ENCODE results near the gene AVPR2. TPM values are rescaled to one million over a fixed set of nuclear protein-coding genes. Genes with fewer than 3 reads are reported as not detected.

Gene AVPR2
- total RNA-seq, 1 experiment from 2014 or later, result not detected

GRCh38 chrX:153866302-153867019 lies 38.0 kb upstream of the AVPR2 start:
- no peaks in the 10 kb centered on the region for H3K79me2 ChIP-seq (ENCODE audit: insufficient read depth, low read length)

GRCh38 chrX:153867139-153867538 lies 37.3 kb upstream of the AVPR2 start:
- no peak overlapping the region for H3K9ac ChIP-seq (ENCODE audit: low read length)
- no peaks in the 10 kb centered on the region for H4K20me1 ChIP-seq (ENCODE audit: insufficient read depth)
- H3K4me2 ChIP-seq (ENCODE audit: low read length), result no peak overlapping the region
- ChIA-PET CTCF (no interaction called here), RAD21 (ENCODE audit: low non-redundant PET in 1 of 2, low total read pairs in 2 of 2, uncharacterized antibody in 2 of 2, unreplicated experiment in 2 of 2) (no interaction called here), POLR2A (no interaction called here)
- intact Hi-C loops (cut with micrococcal nuclease), result no loop called here
- H3K79me2 ChIP-seq (ENCODE audit: insufficient read depth, low read length), result no peaks in the 10 kb centered on the region
- no peak overlapping the region for H3K4me3 ChIP-seq (replicated peaks in 1 of 2; ENCODE audit: low read depth in 1 of 2, low read length in 2 of 2)
- H3K27me3 ChIP-seq (ENCODE audit: insufficient read depth, low read length), result no peaks in the 10 kb centered on the region
- no TSS peak for BruUV-seq (replicated peaks)
- H3K27ac ChIP-seq (ENCODE audit: low read depth, low read length), result no peak overlapping the region
- no peaks in the 10 kb centered on the region for H3K4me1 ChIP-seq (ENCODE audit: control insufficient read depth in 1 of 2, insufficient read depth in 2 of 2, low read length in 2 of 2)
- ATAC-seq (no peak), DNase-seq (ENCODE audit: low read depth, low spot score) (no peak)
- H3K9me2 ChIP-seq (ENCODE audit: insufficient read depth), result no peaks in the 10 kb centered on the region
- no peaks in the 10 kb centered on the region for H3K36me3 ChIP-seq (ENCODE audit: control insufficient read depth in 1 of 2, insufficient read depth in 2 of 2, low read length in 2 of 2)
- H2AFZ ChIP-seq (ENCODE audit: low read depth, low read length, poor library complexity, severe bottlenecking), result no peak overlapping the region
- TF ChIP-seq ATF3 (IDR thresholded peaks at IDR 0.05) (no peak), POLR2AphosphoS5 (IDR thresholded peaks at IDR 0.05; ENCODE audit: low read depth, low read length) (no peak), MAX (IDR thresholded peaks at IDR 0.05) (no peak), POLR2A (IDR thresholded peaks at IDR 0.05; ENCODE audit: borderline replicate concordance, extremely low read depth, insufficient read depth, insufficient read length) (no peak), EZH2phosphoT487 (IDR thresholded peaks at IDR 0.05; ENCODE audit: borderline replicate concordance) (no peak), YY1 (IDR thresholded peaks at IDR 0.05; ENCODE audit: extremely low read depth, insufficient replicate concordance, low read depth, low read length) (no peak), FOSL1 (IDR thresholded peaks at IDR 0.05; ENCODE audit: low read depth) (no peak)
- no peaks in the 10 kb centered on the region for H3K9me3 ChIP-seq (ENCODE audit: control insufficient read depth in 1 of 2, insufficient read depth in 1 of 2, low read depth in 1 of 2, low read length in 2 of 2)

More at GRCh38 chrX:153866302-153867019, 38.0 kb upstream of the AVPR2 start:
- no peak overlapping the region for H3K9ac ChIP-seq (ENCODE audit: low read length)
- no peak for ATAC-seq
- H3K27ac ChIP-seq (ENCODE audit: low read depth, low read length), result no peak overlapping the region
- H4K20me1 ChIP-seq (ENCODE audit: insufficient read depth), result no peaks in the 10 kb centered on the region
- CTCF ChIA-PET, result no interaction called here
- no peaks in the 10 kb centered on the region for H3K9me3 ChIP-seq (ENCODE audit: control insufficient read depth in 1 of 2, insufficient read depth in 1 of 2, low read depth in 1 of 2, low read length in 2 of 2)
- H3K4me1 ChIP-seq (ENCODE audit: control insufficient read depth in 1 of 2, insufficient read depth in 2 of 2, low read length in 2 of 2), result no peaks in the 10 kb centered on the region
- no peaks in the 10 kb centered on the region for H3K27me3 ChIP-seq (ENCODE audit: insufficient read depth, low read length)
- POLR2A ChIA-PET, result no interaction called here
- no peaks in the 10 kb centered on the region for H3K36me3 ChIP-seq (ENCODE audit: control insufficient read depth in 1 of 2, insufficient read depth in 2 of 2, low read length in 2 of 2)
- RAD21 ChIA-PET (ENCODE audit: low non-redundant PET in 1 of 2, low total read pairs in 2 of 2, uncharacterized antibody in 2 of 2, unreplicated experiment in 2 of 2), result no interaction called here
- no TSS peak for BruUV-seq (replicated peaks)
- no peaks in the 10 kb centered on the region for H3K9me2 ChIP-seq (ENCODE audit: insufficient read depth)
- TF ChIP-seq ELF1 (IDR thresholded peaks at IDR 0.05; ENCODE audit: borderline replicate concordance, low read depth), result no peak
- TF ChIP-seq POLR2A (IDR thresholded peaks at IDR 0.05; ENCODE audit: borderline replicate concordance, extremely low read depth, insufficient read depth, insufficient read length), result no peak
- no peak for DNase-seq (ENCODE audit: low read depth, low spot score)
- H2AFZ ChIP-seq (ENCODE audit: low read depth, low read length, poor library complexity, severe bottlenecking), result no peak overlapping the region
- no peak overlapping the region for H3K4me3 ChIP-seq (replicated peaks in 1 of 2; ENCODE audit: low read depth in 1 of 2, low read length in 2 of 2)
- H3K4me2 ChIP-seq (ENCODE audit: low read length), result no peak overlapping the region
- intact Hi-C loops (cut with micrococcal nuclease), result no loop called here

Measured in HCT116 (cell line).